Esophagus muscularis mucosa (tissue), 4 donors: ENCODE measurements around the gene ANXA6. TPM values are rescaled to one million over a fixed set of nuclear protein-coding genes. Genes with fewer than 3 reads are reported as not detected.

ENCODE experiments used
- DNase-seq: peaks from one replicate; pipeline ENCODE4 v3.0.0-alpha.2; 2017; ENCODE audit errors: extremely low spot score
- H3K27ac ChIP-seq, 4 donors: fragments of 200-600 bp; sonication (generic); replicated peaks in 1 of 4; 1 replicate in 3 of 4; 2 replicates in 1 of 4; pipeline ENCODE4 v1.5.1; 2016 to 2019; ENCODE audit warnings: mild to moderate bottlenecking in 1 of 4
- H3K27me3 ChIP-seq, 4 donors: fragments of 200-600 bp; sonication (generic); one replicate each; pipeline versions ENCODE4 v1.5.1 to v1.6.0; 2016 to 2019
- H3K36me3 ChIP-seq, 4 donors: fragments of 200-600 bp; sonication (generic); one replicate each; pipeline ENCODE4 v1.5.1; 2016 to 2019
- H3K4me1 ChIP-seq, 4 donors: fragments of 200-600 bp; sonication (generic); one replicate each; pipeline ENCODE4 v1.5.1; 2016 to 2019
- H3K4me3 ChIP-seq, 4 donors: fragments of 200-600 bp; sonication (generic); 1 replicate in 2 of 4; 2 replicates in 2 of 4; pipeline ENCODE4 v1.5.1; 2016 to 2019; ENCODE audit warnings: mild to moderate bottlenecking in 4 of 4, moderate library complexity in 1 of 4
- H3K9me3 ChIP-seq, 4 donors: fragments of 200-600 bp; sonication (generic); 1 replicate in 3 of 4; 2 replicates in 1 of 4; pipeline ENCODE4 v1.5.1; 2016 to 2019
- EP300 ChIP-seq: sonication (generic); formaldehyde crosslinking; IDR thresholded peaks from one replicate; pipeline ENCODE4 v1.6.1; 2017; ENCODE audit warnings: antibody characterized with exemption
- POLR2A ChIP-seq: fragments of 450-650 bp; IDR thresholded peaks from one replicate; pipeline ENCODE4 v1.6.1; 2017; ENCODE audit warnings: antibody characterized with exemption, moderate library complexity, mild to moderate bottlenecking, low read depth
- POLR2AphosphoS5 ChIP-seq, 2 donors: sonication (generic); formaldehyde crosslinking; IDR thresholded peaks; one replicate each; pipeline ENCODE4 v1.6.1; 2017; ENCODE audit warnings: antibody characterized with exemption in 2 of 2
- WGBS: methylation state at CpG from one replicate; pipeline ENCODE4 v1.1.5; 2018; 5-methylcytosine and 5-hydroxymethylcytosine counted together
- intact Hi-C: fragments of 100-400 bp; cut with DNase I; formaldehyde crosslinking; loops from one replicate; pipeline ENCODE4 v1.15.1; 2023
- total RNA-seq, 4 donors: library from RNA; depleted of rRNA; stranded (reverse); fragments of >200 nt; gene quantifications; one replicate each; pipeline versions ENCODE4 v1.1.0 to v1.2.1, GENCODE V29; 2016
- TF ChIP-seq, protein P1 (sequence below), 3 experiments: fragments of 200-600 bp in 2 of 3; fragments of 450-650 bp in 1 of 3; sonication (generic) in 2 of 3; IDR thresholded peaks; one replicate each; pipeline ENCODE4 v1.5.1; 2017 to 2019; ENCODE audit warnings: antibody characterized with exemption in 3 of 3, mild to moderate bottlenecking in 2 of 3, moderate library complexity in 1 of 3

ANXA6 gene
- total RNA-seq, 4 donors from 2014 or later: 232 to 442 (median 374) TPM

DNA sequence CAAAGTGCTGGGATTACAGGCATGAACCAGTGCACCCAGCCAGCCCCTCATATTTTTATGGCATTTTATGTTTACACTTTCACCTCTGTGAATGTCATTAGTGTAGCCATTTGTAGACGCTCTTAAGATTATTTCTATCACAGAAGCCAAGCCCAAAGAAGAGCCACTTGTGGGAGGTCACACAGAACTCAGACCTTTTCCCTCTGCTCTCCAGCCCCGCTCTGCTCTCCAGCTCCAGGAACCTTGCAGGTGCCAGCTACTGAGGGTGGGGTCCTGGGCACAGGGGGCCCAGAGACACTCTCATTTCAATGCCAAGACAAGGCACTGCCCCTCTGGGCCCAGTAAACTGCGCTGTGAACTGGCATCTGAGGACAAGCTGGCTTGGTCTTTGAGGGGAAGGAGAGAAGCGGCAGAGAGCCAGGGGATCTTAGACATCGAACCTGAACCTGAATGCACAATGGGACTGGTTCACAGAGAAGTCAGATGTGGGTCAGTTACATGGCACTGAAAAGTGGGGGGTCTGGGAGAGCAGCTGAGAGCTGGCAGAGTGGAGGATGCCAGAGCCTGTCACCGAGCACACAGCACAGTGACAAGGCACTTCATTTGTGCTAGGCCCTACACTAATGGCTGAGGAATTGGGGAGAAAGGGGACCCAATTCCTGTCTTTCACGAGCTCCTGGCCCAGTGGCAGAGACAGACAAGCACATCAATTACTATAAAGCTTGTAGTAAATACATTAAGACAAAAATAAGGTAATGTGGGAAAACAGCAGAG, 16.7 kb downstream of the ANXA6 start:
- Histone ChIP-seq H3K27ac (peak overlapping the region; percentile 56 to 66 (median 60)), H3K36me3 (peaks cover 42 to 83% (median 59%) of the 10 kb centered on the region in 4 donors), H3K4me1 (peaks cover 50 to 60% (median 56%) of the 10 kb centered on the region in 4 donors), H3K27me3 (no peaks in the 10 kb centered on the region), H3K9me3 (no peaks in the 10 kb centered on the region), H3K4me3 (peak overlapping the region in 1 of 4 donors; percentile 38)
- WGBS: 57% methylated on average over 7 of the region's 7 CpGs
- TF ChIP-seq POLR2AphosphoS5 (IDR thresholded peaks at IDR 0.05) (no peak), EP300 (no peak), POLR2A (no peak)
- TF ChIP-seq, protein P1, sequence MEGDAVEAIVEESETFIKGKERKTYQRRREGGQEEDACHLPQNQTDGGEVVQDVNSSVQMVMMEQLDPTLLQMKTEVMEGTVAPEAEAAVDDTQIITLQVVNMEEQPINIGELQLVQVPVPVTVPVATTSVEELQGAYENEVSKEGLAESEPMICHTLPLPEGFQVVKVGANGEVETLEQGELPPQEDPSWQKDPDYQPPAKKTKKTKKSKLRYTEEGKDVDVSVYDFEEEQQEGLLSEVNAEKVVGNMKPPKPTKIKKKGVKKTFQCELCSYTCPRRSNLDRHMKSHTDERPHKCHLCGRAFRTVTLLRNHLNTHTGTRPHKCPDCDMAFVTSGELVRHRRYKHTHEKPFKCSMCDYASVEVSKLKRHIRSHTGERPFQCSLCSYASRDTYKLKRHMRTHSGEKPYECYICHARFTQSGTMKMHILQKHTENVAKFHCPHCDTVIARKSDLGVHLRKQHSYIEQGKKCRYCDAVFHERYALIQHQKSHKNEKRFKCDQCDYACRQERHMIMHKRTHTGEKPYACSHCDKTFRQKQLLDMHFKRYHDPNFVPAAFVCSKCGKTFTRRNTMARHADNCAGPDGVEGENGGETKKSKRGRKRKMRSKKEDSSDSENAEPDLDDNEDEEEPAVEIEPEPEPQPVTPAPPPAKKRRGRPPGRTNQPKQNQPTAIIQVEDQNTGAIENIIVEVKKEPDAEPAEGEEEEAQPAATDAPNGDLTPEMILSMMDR (IDR thresholded peaks at IDR 0.05): no peak
- intact Hi-C loops: no loop called here
- DNase-seq: no peak

DNA sequence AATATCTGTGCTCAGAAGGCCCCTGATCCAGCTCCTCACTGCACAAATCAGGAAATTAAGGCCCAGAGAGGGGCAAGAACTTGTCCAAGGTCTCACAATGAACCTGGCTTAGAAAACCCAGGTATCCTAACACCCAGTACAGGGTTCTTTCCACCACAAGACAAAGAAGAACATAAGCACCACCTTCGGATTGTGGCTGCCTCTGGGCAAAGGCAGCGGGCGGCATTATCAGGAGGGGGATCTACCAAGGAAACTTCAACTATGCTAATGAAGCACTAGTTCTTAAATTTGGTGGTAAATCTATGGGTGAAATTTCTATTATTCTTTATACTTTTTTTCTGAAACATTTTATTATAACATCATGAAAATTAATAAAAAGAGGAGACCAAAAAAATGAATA, 17.9 kb downstream of the ANXA6 start:
- TF ChIP-seq, protein P1 (IDR thresholded peaks at IDR 0.05): no peak
- TF ChIP-seq EP300 (no peak), POLR2AphosphoS5 (IDR thresholded peaks at IDR 0.05) (no peak), POLR2A (no peak)
- no peaks in the 10 kb centered on the region for H3K27me3 ChIP-seq
- 98% methylated on average over 3 of the region's 3 CpGs for WGBS
- H3K9me3 ChIP-seq: no peaks in the 10 kb centered on the region
- intact Hi-C loops: no loop called here
- peaks cover 53 to 85% (median 60%) of the 10 kb centered on the region in 4 donors for H3K36me3 ChIP-seq
- peaks cover 38 to 48% (median 43%) of the 10 kb centered on the region in 4 donors for H3K4me1 ChIP-seq
- H3K27ac ChIP-seq: no peak overlapping the region
- DNase-seq: no peak
- H3K4me3 ChIP-seq: no peak overlapping the region

DNA sequence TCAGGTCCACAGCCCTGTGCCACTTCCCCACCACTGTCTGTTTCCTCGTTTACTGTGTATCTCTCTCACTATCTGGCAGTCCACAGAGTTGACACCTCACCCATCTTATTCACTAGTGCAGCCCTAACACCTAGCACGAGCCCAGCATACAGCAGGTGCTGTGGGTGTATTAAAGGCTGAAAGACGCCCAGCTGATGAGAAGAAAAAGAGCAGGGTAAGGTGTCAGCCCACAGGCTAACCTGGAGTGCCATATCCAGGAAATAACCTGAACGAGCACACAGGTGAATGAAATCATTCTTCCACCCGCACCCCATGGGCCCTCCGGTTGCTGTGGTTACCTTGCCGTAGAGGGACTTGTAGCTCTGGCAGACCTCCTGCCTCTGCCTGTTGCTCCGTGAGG, 18.6 kb downstream of the ANXA6 start:
- intact Hi-C loops: no loop called here
- Histone ChIP-seq H3K9me3 (no peaks in the 10 kb centered on the region), H3K27me3 (no peaks in the 10 kb centered on the region), H3K4me3 (no peak overlapping the region), H3K27ac (no peak overlapping the region), H3K4me1 (peaks cover 33 to 41% (median 37%) of the 10 kb centered on the region in 4 donors), H3K36me3 (peaks cover 58 to 85% (median 65%) of the 10 kb centered on the region in 4 donors)
- 87% methylated on average over 3 of the region's 8 CpGs for WGBS
- DNase-seq: no peak
- TF ChIP-seq EP300 (no peak), POLR2A (no peak), POLR2AphosphoS5 (IDR thresholded peaks at IDR 0.05) (no peak)
- TF ChIP-seq, protein P1 (IDR thresholded peaks at IDR 0.05): no peak

DNA sequence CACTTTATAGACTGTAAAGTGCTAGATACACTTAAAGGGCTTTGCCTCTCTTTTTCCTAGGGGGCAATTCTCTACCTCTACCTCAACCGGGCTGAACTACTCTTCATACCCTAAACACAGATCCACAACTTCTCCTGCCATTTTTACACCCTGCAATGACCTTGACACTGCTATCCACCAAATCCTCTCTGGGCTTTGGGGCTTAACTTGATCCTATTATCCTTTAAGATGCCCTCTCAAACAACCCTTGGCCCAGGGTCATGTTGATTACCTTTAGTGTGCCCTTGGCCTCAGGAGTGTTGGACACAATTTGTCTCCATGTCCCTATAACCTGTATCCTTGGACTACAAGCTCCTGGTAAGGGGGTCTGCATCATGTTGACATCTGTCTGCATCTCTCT, 19.5 kb downstream of the ANXA6 start:
- intact Hi-C loops: no loop called here
- TF ChIP-seq POLR2AphosphoS5 (IDR thresholded peaks at IDR 0.05) (no peak), POLR2A (no peak), EP300 (no peak)
- TF ChIP-seq, protein P1 (IDR thresholded peaks at IDR 0.05): no peak

More for the DNA sequence above, 19.5 kb downstream of the ANXA6 start:
- H3K9me3 ChIP-seq: no peaks in the 10 kb centered on the region
- no peaks in the 10 kb centered on the region for H3K27me3 ChIP-seq
- H3K27ac ChIP-seq: no peak overlapping the region
- WGBS: 87% methylated on average over 1 of the region's 1 CpG
- no peak overlapping the region for H3K4me3 ChIP-seq
- peaks cover 25 to 32% (median 28%) of the 10 kb centered on the region in 4 donors for H3K4me1 ChIP-seq
- DNase-seq: no peak
- H3K36me3 ChIP-seq: peaks cover 67 to 87% (median 74%) of the 10 kb centered on the region in 4 donors
